Heart left ventricle (tissue), 13 donors: Measurements from ENCODE around the gene SLX4IP.

Source experiments
- CTCF ChIP-seq, 12 donors: fragments of 200-600 bp; sonication (generic) in 4 of 12; IDR thresholded peaks; one replicate each; pipeline versions ENCODE4 v1.5.0 to v1.8.0; 2018 to 2022; ENCODE audit warnings: antibody characterized with exemption in 12 of 12, mild to moderate bottlenecking in 5 of 12
- POLR2A ChIP-seq, 2 donors: fragments of 450-650 bp; IDR thresholded peaks; one replicate each; pipeline ENCODE4 v1.6.1; 2017; ENCODE audit warnings: antibody characterized with exemption in 2 of 2, mild to moderate bottlenecking in 2 of 2, moderate library complexity in 2 of 2
- donor health status: ischemic (EF 13 %, LVEDD 7.1; RV severe dilation, severe dysfunction).
- donor health status: DM: no; HTN: yes; CAD: no.
- donor health status: DM: no; HTN: no; CAD: no.
- donor health status: ischemic (EF 25% LVEDD 6.9; RV normal size, moderate dysfunction).
- donor health status: ischemic (EF 25% LVEDD 5.7; RV mildly dilated, moderate dysfunction).
- donor health status: ischemic (EF 35%, LVEDD 5.7; RV mildly dilated, moderate dysfunction).
- donor health status: nonischemic (EF 11% LVEDD 7.7; RV severe dilation, severe dysfunction).
- donor health status: DM: yes; HTN: yes; CAD: no.
- donor health status: PGD.
- donor health status: ischemic (EF 29% LVEDD 5.4; RV normal size, mild dysfunction).
- donor health status: nonischemic (EF 23%, LVEDD 6.1; RV moderate dilation, normal function).

- TF ChIP-seq POLR2A (IDR thresholded peaks at IDR 0.05) = no peak
- TF ChIP-seq CTCF (IDR thresholded peaks at IDR 0.05) = no peak
Observed at GRCh38 chr20:10659651-10660601, 224.8 kb downstream of the SLX4IP start.
